Esophagus mucosa (tissue), 1 donor: Measurements from ENCODE around the gene ADCY2. TPM values are rescaled to one million over a fixed set of nuclear protein-coding genes. Genes with fewer than 3 reads are reported as not detected.

Experiments
- ATAC-seq: fragments of 200-7000 bp; cut with Tn5 transposase; one replicate; pipeline ENCODE4 v1.9.1; 2020
- total RNA-seq: library from RNA; stranded (reverse); gene quantifications from one replicate; pipeline ENCODE4 v1.2.4, GENCODE V29; 2023
- donor health status: DM: yes; HTN: yes; CAD: no.

Gene ADCY2
- total RNA-seq, 1 donor from 2014 or later, result 0.12 TPM

DNA sequence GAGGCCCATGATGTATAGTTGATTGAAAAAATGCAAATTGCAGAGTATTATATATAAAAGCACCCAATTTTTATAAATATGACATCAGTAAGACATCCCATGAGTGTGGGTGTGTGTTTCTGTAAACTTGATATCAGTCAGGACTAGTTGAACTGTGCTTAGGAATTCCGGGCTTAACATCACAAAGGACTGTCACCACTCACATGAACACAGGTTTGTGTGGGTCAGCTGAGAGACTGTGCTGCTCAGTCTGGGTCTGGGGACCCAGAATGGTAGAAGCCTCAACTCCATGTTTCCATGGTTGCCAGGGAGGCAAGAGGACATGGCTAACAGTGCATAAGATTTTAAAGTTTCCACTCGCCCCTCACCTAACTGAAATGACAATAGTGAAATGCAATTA, 120.3 kb downstream of the ADCY2 start:
- ATAC-seq, result no peak

DNA sequence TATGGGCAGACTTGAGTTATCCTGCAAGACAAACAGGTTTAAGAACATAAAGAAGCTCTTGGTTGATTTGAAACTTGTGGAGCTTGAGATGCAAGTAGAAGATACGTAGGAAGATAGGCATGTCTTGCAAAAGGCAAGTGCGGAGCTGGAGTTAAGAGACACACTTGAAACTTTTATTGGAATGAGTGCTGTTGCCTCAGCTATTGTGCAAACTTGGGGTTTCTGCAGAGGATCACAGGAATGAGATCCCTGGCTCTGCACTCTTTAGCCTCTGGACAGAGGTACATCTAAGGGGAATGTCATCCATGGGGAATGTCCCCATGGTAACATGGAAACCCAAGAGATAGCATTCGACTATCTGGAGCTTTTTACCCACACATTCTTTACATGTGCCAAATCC, 121.1 kb downstream of the ADCY2 start:
- ATAC-seq, result no peak

DNA sequence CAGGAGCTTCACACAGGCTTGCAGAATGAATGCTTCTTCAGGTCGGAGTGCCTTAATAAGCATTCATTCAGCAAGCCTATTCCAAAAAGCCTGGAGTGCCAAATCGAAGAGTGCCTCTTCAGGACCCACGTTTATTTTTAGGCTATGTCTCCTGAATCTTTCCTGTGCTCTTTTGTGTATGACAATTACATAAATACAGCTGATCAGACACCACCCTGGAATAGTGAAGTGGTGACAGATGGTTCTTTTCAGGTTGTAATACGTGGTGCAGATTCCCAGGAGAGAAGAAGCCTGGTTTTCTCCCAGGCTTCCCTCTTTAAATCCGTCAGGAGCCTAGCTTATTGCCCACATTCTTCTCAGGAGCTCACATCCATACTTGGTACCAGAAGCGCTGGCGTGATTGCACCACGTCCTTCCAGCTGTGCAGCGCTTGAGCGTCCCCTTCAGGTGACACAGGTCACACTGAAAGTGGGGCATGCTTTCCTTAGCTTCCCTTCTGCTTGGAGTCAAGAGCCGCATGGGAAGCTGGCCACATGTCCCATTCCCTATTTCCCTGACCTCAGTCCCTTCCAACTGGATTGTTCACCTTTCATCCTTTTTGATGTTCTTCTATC, 123.1 kb downstream of the ADCY2 start:
- no peak for ATAC-seq

DNA sequence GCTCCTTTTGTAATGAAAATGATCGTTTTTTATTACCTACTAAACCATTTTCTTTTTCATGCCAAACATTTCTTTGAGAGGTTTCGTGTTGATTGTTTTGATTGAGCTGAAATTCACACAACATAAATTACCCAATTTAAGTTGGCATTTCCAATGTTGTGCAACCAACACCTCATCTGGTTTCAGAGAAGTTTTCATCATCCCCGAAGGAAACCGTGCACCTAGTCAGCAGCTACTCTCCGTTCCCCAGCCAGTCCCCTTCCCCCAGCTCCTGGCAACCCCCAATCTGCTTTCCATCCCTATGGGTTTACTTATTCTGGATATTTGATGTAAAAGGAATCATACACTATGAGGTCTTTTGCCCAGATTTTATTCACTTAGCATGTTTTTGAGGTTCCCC, 123.6 kb downstream of the ADCY2 start:
- no peak for ATAC-seq

DNA sequence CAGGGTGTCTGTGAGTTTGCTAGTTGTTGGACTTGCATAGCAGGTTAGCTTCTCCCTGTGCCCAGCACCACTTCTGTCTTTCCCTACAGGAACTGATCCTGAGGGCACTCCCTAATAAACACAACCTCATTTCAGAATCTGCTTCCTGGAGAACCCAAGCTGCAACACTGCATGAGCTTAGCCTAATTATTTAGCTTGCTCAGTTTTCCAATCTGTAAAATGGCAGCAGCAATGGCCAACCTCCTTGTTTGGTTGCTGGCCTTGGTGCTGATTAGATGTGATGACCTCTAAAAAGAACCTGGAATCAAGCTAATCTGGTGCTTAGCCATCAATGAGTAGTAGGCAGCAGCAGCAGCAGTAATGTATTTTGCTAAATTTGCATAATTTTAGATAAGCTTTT, 133.9 kb downstream of the ADCY2 start:
- no peak for ATAC-seq

DNA sequence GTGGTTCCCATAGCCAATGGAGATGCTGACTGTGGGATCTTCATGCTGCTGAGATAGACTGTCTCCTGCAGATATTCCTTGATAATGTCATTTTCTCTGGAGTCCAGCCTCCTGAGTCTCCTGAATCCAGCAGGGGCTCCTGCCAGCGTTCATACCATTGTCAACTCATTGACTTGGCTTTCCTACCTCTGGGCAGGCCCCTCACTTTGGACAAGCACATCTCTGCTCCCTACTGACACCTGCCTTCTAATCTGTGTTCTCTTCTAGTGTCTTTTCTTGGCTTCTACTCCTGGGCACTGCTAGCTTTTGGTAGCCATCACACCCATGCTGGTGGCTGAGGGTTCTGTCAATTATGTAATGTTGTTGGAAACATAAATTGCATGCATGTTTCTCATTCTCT, 138.0 kb downstream of the ADCY2 start:
- ATAC-seq, result no peak

DNA sequence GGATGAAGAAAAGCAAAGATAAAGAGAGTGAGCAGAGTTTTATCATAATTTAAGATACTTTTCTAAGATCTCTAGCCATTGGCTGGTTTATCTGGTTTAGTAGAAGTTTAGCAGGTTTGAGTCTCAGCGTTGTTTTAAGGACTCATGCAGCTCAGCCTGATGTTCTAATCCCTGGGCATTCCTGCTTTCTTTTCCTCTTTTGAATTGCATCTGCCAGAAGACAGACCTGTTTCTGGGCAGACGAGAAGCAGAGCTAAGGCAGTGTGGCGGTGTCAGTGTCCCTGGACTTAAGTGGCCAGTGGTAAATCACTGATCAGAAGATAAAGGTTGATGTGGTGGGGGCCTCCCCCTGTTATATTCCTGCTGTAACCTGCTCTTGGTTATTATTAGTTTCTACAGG, 138.6 kb downstream of the ADCY2 start:
- no peak for ATAC-seq

DNA sequence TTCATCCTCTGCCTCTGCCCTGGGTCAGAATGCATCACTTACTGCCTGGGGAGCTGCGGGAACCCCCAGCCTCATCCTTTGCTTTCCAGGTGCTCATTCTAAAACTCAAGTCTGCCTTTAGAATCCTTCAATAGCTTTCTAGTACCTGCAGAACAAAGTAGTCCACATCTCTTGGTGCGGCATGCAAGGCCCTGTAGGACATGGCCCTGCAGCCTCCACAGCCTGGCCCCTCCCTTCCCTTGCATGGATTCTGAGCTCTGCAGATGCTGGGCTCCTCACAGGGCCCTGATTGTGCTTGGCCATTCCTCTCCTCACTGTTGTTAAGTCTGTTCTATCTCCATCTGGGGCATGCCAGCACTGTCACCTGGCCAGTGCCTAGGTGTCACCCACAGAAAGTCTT, 141.6 kb downstream of the ADCY2 start:
- ATAC-seq, result no peak

DNA sequence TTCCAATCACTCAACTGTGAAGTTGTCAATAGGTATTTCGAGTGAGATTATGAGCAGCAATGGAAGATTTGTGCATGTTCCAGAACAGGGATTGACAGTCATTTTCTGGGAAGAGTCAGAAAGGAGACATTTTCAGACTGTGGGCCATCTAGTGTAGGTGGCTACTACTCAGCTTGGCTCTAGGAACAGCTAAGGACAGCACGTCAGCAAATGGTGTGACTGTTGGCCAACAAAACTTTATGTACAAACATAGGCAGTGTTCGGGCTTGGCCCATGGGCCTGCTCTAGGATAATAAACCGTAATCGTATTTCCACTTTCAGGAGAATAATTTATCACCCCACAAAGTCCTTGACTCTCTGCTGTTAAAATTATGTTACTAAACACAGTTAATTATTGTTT, 143.6 kb downstream of the ADCY2 start:
- ATAC-seq, result no peak

DNA sequence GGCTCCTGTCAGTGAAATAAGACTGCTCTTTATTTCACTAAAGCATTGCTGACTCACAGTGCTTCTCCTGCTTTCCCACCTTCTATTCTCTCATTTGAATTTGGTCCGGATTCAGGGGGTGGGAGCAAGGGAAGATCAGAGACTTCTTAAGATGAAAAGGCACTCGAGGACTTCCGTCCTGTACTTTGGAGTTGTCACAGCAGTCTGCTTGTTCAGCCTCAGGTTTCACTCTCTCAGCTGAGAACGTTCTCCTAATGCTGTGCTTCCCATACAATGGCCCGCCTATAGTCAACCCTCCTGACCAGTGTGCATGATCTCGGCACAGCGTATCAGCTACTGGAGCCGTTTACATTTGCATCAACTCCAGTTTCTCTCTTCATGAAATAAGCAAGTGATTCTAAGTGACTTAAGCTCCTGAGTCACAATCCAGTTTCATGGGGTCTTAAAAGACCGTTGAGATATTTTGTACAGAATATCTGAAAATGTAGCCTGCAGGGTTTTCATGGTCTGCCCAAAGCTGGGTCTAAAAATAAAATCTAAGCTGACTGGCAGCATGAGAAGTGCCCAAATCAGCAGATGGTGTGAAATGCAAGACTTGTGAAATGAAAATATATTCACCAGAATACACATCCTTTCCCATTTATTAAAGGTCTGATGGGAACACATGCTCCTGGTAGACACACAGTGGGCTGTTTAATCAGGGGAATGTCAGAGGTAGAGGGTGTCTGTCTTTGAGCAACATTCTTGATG, 145.0 kb downstream of the ADCY2 start:
- ATAC-seq, result no peak

DNA sequence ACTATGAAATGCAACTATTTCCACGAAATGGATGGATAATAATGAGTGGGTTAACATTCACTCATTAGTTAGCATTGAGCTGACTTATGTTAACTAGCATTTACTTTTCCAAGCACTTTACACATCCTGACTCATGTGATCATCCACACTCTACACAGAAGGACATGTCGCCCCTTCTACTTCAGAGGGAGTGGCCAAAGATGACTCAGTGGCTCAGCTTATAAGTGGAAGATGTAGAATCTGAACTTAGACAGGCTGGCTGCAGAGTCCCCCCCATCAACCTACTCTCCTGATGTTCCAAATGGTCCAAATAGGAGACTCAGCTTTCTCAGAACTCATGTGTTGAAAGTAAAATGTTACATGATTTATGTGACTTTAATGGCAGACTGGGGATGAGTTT, 146.0 kb downstream of the ADCY2 start:
- no peak for ATAC-seq

DNA sequence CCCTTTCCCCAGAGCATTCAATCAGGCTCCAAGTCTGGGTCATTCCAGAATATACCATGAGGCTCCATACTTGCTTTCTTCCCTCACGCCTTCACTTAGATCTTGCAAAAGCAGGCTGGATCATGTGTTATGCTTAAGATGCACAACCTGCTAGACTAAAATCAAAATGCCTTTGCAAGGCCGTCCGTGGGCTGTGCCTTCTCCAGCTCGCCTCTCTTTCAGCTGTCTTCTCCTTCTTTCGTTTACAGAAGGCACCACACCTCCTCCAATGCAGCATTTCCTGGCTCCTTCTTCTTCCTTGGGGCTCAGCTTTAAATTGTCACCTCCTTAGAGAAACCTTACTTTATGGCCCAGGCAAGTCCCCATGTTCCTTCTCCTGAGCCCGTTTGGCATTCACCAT, 150.6 kb downstream of the ADCY2 start:
- no peak for ATAC-seq

DNA sequence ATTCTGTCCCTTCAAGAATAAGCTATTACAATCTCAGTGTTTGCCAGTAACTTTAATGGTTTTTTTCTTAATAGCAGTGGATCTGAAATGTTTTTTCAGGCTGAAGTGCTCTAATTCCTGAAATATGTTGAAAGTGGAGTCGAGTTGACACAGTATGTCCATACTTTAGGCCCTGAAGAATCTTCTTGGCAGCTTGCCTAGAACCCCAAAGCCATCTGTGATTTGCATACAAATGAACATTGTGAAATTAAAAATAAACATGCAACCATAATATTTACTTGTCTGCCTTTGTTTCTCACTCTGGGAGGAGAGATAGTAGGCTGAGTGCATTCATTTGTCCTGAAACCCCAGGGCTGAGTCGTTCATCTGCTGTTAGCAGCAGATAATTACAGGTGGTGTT, 152.7 kb downstream of the ADCY2 start:
- no peak for ATAC-seq

DNA sequence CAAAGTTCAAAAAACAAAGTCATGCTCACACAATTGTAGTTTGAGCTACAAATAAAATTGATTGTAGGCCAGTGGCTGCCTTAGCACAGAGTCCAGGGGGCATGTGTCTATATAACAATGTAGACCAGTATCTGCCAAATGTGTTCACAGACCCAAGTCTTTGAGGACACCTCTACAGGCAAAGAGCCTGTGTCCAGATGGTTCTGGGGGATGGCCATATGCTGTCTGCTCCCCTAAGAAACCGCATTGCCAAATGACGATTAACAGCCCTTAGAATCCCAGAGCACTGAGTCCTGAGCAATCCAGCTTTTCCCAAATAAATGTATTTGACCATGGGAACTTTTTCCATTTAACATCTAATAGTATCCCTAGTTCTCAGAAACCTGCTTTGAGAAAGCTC, 169.6 kb downstream of the ADCY2 start:
- ATAC-seq, result no peak

DNA sequence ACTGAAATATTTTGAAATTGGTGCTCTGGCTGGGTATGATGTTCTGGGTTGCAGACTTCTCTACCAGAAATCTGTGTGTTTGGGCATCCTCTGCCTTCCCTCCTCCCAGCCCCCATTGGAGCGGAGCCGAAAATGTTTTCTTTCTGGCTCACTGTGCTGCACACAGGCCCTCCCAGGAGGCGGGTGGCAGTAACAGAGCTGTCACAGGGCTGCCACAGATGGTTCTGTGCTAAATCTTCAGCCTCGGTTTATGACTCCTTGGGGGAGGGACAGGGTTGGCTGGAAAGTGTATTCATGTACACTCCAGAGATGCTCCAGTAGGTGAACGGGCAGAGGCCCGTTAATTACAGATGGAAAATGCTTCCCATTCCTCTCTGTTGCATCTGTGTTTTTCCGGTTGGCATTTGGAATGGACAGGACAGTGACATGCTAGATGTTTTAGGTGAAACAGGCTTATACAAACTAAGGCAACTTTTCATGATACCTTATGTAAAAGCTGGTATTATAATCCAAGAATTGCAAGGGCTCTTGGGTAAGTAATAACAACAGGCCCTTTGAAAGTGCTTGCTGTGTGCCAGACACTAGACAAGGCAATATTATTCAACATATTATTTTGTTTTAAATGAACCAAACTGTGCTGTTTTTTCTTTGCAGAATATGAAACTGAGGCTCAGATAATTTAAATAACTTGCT, 180.2 kb downstream of the ADCY2 start:
- ATAC-seq, result no peak

DNA sequence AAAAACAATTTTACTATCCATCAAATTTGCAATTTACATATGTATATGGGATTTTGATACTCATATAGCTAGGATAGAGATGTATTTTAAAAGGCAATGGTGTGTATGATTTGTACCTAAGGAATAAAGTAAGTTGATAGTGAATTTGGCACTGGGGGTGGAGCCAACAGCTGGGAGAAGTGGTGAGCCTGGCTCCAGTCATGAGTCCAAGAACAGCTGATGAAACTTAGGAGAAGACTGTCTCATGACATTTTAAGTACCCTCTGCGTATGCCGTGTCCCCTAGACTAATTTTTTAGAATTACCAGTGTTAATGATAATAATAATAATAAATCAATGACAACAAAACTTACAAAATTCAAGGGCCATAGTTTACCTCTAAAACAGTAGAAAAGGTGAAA, 181.4 kb downstream of the ADCY2 start:
- no peak for ATAC-seq

DNA sequence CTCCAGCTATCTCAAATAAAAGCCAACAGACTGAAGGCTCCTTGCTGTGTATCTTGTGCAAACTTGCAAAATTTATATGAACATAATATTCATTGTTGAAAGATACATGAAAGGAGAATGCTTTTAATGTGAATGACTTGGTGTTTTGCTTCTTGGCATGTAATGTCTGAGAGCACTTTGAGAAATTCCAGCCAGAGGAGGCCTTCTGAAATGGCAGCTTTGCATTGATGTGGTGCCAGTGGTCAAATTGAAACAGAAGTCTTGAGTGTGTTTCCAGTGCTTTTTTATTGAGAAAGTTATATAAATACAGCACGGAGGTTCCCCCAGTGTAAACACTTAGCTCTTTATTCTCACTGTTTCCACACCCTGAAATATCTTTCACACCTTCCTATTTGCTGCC, 182.1 kb downstream of the ADCY2 start:
- no peak for ATAC-seq

DNA sequence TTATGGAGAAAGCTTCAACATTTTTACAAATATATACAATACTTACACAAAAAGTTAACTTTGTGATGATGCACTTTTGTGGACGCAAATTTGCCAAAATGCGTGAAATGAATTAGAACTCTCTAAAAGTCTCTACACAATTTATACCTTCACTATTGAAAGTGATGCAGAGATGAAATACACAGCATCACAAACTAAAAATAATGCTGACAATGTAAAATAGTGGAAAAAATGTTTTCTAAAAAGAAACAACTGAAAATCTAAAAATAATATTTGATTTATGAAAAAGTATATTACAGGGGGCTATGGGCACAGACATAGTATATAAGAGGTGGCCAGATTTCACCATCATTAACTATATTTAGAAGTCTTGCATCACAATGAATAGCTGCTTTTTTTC, 188.8 kb downstream of the ADCY2 start:
- ATAC-seq, result no peak

DNA sequence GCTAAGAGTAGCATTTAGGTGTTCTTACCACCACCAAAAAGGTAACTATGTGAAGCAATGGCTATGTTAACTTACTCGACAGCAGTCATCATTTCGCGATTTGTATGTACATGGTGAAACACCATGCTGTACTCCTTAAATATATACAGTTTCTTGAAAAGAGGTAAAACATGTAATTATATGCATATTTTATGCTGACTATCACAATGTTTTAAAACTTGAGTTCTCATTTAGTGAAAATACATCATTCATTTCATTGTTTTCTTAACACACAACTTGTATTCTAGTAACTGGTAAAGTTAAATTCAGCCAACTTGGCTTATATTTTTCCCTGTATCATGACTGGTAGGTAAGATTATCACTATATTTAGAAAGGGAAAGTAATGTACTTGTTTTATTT, 189.9 kb downstream of the ADCY2 start:
- no peak for ATAC-seq

DNA sequence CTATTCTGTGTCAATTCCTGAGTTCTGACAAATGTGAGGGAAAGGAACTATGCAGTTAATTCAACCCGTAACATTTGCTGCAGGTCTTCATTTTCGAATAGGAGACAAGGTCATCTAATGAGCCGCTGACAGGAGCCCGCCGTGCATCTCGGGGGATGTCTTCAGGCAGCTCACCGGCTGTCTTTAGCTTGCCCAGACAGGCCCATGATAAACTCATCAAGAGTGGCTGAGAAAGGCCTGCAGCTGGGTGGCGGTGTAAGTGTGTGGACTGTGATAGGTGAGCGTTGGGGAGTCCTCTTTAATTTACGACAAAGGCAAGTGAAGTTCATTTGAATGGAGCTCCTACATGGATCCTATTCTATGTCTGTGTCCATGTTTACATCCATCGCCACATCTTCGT, 190.5 kb downstream of the ADCY2 start:
- ATAC-seq, result no peak

DNA sequence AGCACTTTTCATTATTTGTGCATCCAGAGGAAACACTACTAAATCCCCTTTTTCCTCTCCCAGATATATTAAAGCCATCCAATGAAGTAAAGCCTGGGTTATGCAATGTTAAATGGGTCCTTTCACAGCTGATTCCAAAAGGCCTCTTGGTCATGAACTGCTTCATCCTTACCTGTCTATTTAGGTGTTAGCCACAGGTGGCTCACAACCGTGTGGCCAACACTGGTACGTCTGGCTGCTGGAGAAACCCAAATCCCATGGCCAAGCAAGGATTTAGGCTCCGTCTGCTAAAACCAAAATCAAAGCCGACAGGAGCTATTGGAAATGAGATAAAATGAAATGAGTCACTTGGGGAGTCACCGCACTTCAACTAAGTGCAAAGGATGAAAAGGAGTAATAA, 193.9 kb downstream of the ADCY2 start:
- ATAC-seq, result no peak

DNA sequence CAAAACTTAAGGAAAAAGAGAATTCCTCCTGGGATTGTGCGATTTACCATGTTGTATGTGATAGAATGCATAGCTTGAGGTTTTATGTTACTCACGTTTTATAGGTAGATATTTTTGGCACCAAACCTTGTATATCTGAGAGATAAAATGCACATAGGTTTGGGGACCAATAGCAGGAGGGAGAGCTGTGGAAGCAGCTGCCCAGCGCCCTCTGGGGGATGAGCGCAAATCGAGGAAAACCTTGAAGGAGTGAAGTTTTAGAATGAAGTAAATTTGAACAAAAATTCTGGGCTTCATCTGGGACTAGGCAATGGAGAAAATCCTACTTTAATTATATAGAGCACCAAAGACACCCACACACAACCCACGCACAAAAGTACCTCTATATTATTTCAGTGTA, 197.0 kb downstream of the ADCY2 start:
- no peak for ATAC-seq

DNA sequence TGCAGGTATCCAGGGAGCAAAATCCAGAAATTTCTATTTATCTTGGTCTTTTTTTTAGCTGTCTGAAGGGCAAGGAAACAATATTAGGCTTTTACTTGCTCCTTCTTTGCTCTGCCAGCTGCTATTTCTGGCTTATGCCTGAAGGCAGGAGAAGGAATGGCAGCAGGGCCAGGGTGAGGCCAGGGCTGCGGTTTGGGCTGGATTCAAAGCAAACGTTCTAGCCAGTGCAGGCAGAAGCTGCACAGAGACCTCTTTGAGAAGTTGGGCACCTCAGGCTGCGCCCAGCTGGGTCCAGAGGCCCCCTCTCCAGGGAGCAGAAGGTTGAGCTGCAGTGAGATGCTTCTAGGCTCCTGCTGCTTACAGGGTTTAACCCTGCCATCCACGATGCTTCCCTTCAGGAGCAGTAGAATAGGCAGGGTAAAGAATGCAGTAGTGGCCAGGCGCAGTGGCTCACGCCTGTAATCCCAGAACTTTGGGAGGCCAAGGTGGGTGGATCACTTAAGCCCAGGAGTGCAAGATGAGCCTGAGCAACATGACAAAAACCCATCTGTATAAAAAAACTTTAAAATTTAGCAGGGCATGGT, 201.2 kb downstream of the ADCY2 start:
- ATAC-seq, result no peak
